ENCODE results near the gene CTSL.

- TF ChIP-seq, protein P1, sequence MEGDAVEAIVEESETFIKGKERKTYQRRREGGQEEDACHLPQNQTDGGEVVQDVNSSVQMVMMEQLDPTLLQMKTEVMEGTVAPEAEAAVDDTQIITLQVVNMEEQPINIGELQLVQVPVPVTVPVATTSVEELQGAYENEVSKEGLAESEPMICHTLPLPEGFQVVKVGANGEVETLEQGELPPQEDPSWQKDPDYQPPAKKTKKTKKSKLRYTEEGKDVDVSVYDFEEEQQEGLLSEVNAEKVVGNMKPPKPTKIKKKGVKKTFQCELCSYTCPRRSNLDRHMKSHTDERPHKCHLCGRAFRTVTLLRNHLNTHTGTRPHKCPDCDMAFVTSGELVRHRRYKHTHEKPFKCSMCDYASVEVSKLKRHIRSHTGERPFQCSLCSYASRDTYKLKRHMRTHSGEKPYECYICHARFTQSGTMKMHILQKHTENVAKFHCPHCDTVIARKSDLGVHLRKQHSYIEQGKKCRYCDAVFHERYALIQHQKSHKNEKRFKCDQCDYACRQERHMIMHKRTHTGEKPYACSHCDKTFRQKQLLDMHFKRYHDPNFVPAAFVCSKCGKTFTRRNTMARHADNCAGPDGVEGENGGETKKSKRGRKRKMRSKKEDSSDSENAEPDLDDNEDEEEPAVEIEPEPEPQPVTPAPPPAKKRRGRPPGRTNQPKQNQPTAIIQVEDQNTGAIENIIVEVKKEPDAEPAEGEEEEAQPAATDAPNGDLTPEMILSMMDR (IDR thresholded peaks at IDR 0.05) = no peak
- TF ChIP-seq POLR2A (IDR thresholded peaks at IDR 0.05) = no peak
Measured at GRCh38 chr9:87760529-87760928, 34.6 kb downstream of the CTSL start.
